ENCODE data around the gene ZNF219. TPM values are rescaled to one million over a fixed set of nuclear protein-coding genes. Genes with fewer than 3 reads are reported as not detected.

The ZNF219 gene
- total RNA-seq, 1 donor from 2014 or later, result 18.6 TPM

DNA sequence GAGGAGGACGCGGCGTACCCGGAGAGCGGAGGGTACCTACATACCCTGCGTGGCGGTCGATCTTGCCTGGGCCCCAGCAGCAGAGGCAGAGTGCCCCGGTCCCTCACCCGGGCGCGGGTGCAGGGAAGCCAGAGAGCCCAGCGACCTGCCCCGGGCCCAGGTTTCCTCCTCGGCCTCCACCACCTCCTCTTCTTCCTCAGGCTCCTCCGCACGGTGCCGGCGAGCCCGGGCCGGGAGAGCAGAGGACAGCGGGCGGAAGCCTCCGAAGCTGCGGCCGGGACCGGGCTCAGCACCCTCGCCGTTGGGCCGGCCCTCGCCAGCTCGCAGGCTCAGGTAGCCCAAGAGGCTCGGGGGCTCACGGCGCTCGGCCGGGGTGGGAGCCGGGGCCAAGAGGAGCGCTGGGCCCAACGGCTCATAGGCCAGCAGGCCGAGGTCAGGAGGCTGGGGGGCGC lies 6.6 kb downstream of the ZNF219 start:
- H3K4me3 ChIP-seq (ENCODE audit: low read depth, low read length), result no peak overlapping the region
- DNase-seq (ENCODE audit: low read depth), result no peak
- TF ChIP-seq CTCF (conservative IDR thresholded peaks at IDR 0.05; ENCODE audit: low read depth, low read length), result no peak

- no peak for TF ChIP-seq CTCF (conservative IDR thresholded peaks at IDR 0.05; ENCODE audit: low read depth, low read length)
- H3K4me3 ChIP-seq (ENCODE audit: low read depth, low read length), result no peak overlapping the region
- DNase-seq (ENCODE audit: low read depth), result no peak
Observed at GRCh38 chr14:21090940-21091663, 7.4 kb downstream of the ZNF219 start.

DNA sequence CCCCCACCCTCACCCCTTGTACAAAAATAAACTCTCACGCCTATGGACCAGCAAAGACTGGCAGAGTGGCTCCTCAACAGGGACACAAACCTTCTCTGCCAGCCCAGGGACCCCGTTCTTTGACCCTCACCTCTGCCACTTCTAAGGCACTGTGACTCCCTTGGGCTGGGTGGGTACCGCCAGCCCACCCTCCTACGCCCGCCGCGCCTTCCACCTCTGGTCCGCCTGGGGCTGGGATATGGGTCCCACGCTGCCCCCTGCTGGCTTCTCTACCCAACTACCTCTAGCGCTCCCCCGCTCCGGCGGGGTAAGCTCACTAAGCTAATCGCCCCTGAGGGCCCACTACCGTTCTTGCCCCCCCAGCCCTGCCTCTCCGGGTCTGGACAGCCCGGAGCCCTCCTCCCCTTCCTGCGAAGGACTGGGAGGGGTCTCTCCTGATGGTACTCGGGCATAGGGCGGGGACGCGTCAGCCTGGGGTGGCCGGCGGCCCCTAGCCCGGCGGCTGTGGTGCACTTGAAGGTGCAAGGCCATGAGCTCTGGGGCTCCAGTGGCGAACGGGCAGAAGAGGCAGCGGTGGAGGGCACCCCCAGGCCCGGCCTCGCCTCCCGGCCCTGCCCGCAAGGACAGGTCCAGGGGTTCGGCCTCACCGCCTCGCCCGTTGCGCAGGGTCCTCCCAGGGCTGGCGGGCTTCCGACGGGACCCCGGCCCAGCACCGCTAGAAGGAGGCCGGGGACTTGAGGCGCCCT lies 8.1 kb downstream of the ZNF219 start:
- no peak for DNase-seq (ENCODE audit: low read depth)
- no peak overlapping the region for H3K4me3 ChIP-seq (ENCODE audit: low read depth, low read length)
- peak; percentile 64 for TF ChIP-seq CTCF (conservative IDR thresholded peaks at IDR 0.05; ENCODE audit: low read depth, low read length)

DNA sequence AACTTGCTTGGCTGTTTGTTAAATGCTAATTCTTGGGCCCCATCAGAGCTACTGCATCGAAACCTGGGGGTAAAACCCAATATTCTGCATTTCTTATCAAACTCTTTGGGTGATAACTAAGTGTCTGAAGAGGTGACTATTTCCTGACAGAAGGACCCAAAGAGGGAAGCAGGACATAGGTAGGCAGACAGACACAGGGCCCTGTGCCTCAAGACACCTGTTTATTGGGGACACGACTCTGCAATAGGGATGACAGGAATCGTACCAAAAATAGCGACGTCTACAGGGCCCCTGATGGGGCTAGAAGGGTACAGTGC lies 8.6 kb downstream of the ZNF219 start:
- DNase-seq (ENCODE audit: low read depth), result no peak
- no peak for TF ChIP-seq CTCF (conservative IDR thresholded peaks at IDR 0.05; ENCODE audit: low read depth, low read length)
- no peak overlapping the region for H3K4me3 ChIP-seq (ENCODE audit: low read depth, low read length)

DNA sequence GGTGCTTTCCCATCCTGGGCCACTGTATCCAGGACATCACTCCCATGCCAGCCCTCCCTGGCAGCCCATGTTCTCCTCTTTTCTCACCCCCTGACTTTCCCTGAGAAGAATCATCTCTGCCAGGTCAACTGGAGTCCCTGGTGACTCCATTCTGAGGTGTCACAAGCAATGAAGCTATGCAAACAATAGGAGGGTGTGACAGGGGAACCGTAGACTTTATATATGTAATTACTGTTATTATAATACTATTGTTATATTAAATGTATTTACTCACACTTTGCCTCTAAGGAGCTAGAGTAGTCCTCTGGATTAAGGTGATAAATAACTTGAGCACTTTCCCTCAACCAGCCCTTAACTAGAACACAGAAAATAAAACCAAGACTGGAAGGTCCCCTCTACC lies 9.2 kb downstream of the ZNF219 start:
- no peak for TF ChIP-seq CTCF (conservative IDR thresholded peaks at IDR 0.05; ENCODE audit: low read depth, low read length)
- DNase-seq (ENCODE audit: low read depth), result no peak
- H3K4me3 ChIP-seq (ENCODE audit: low read depth, low read length), result no peak overlapping the region

DNA sequence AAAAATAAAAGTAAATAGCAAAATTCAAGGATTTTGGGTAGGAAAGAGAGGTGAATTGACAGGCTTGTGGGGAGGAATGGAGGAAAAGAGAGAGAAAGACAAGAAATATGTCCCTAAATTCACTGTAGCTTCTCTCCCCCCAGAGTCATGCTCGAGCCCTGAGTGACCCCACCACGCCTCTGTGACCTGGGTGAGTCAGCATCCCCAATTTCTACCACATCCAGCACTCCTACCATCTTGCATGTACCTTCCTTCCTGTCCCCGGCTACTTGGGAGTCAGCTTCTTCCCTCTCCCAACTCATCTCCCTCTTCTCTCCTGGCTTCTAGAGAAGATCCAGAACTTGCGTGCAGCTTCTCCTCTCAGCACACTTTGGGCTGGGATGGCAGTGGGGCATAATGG lies 9.8 kb downstream of the ZNF219 start:
- DNase-seq (ENCODE audit: low read depth), result no peak
- H3K4me3 ChIP-seq (ENCODE audit: low read depth, low read length), result no peak overlapping the region
- TF ChIP-seq CTCF (conservative IDR thresholded peaks at IDR 0.05; ENCODE audit: low read depth, low read length), result no peak
